ENCODE results near the gene TPSAB1.

GRCh38 chr16:1223355-1224214 is 16.9 kb upstream of the TPSAB1 start:
- no peak for TF ChIP-seq CTCF (IDR thresholded peaks at IDR 0.05; ENCODE audit: low read depth, low read length)
- no peak for TF ChIP-seq MYC (IDR thresholded peaks at IDR 0.05; ENCODE audit: low read depth, low read length)
- TF ChIP-seq POLR2A (IDR thresholded peaks at IDR 0.05; ENCODE audit: extremely low read depth, insufficient read length), result no peak
- TF ChIP-seq MAX (IDR thresholded peaks at IDR 0.05; ENCODE audit: low read depth, low read length), result no peak
